K562 (cell line): ENCODE results near the gene PARS2. TPM values are rescaled to one million over a fixed set of nuclear protein-coding genes. Genes with fewer than 3 reads are reported as not detected.

ENCODE experiments used
- ATAC-seq: fragments of 200-7000 bp; cut with Tn5 transposase; 3 replicates; pipeline ENCODE4 v1.9.1; 2020; ENCODE audit warnings: moderate library complexity
- BruUV-seq: library from RNA; stranded (reverse); fragments of 400-500 nt; replicated peaks from 2 replicates; lab custom pipeline; 2021; lab: Mats Ljungman, UMichigan
- CTCF ChIA-PET: fragments of 300-600 bp; formaldehyde crosslinking; extraction: SDS; loops from one replicate; lab custom pipeline; 2021; ENCODE audit warnings: low intra/inter-chr PET ratio; lab: Yijun Ruan, JAX
- POLR2A ChIA-PET: fragments of 300-600, 350-650 bp; sonication (Branson Sonifier 250); formaldehyde crosslinking; extraction: SDS; loops from one replicate; lab custom pipeline; 2021; ENCODE audit warnings: antibody characterized with exemption, inconsistent platforms; lab: Yijun Ruan, JAX
- DNase-seq, 4 experiments: peaks; one replicate each; pipeline versions ENCODE4 v3.0.0 to v3.0.0-alpha.2; 2011 to 2018; ENCODE audit warnings: low spot score in 3 of 4, mixed read lengths in 3 of 4; ENCODE audit errors: extremely low read depth in 1 of 4
- FAIRE-seq: peaks from 2 replicates; lab custom pipeline; 2011; peaks lifted over from hg19 to GRCh38; lab: Jason Lieb, UNC
- H2AFZ ChIP-seq: 2 replicates; pipeline ENCODE4 v1.6.0; 2011; ENCODE audit warnings: low read depth, low read length, control low read depth, inconsistent platforms
- H3K27ac ChIP-seq: fragments of 200-600 bp; 3 replicates; pipeline ENCODE4 v1.8.0; 2011; ENCODE audit warnings: low read depth, mild to moderate bottlenecking, control low read depth, inconsistent platforms, low read length, moderate library complexity, mixed read lengths; ENCODE audit errors: extremely low read depth
- H3K27me3 ChIP-seq, 2 experiments: fragments of 300-600 bp in 1 of 2; 2 replicates in 1 of 2; 3 replicates in 1 of 2; pipeline versions ENCODE4 v1.6.0 to v1.8.0; 2011; ENCODE audit warnings: inconsistent platforms in 2 of 2, low read length in 2 of 2, mild to moderate bottlenecking in 1 of 2, mixed read lengths in 1 of 2, moderate library complexity in 1 of 2; ENCODE audit not compliant: control insufficient read depth in 2 of 2, insufficient read depth in 2 of 2
- H3K36me3 ChIP-seq: fragments of 300-600 bp; 3 replicates; pipeline ENCODE4 v1.8.0; 2011; ENCODE audit warnings: mild to moderate bottlenecking, low read length, inconsistent platforms; ENCODE audit not compliant: control insufficient read depth, insufficient read depth
- H3K4me1 ChIP-seq, 2 experiments: fragments of 200-600 bp in 1 of 2; replicated peaks in 1 of 2; 2 replicates in 1 of 2; 3 replicates in 1 of 2; pipeline versions ENCODE4 v1.5.1 to v1.8.0; 2011; ENCODE audit warnings: inconsistent platforms in 2 of 2, low read length in 2 of 2, mild to moderate bottlenecking in 1 of 2, mixed read lengths in 1 of 2, moderate library complexity in 1 of 2; ENCODE audit not compliant: control insufficient read depth in 2 of 2, insufficient read depth in 2 of 2
- H3K4me2 ChIP-seq: 2 replicates; pipeline ENCODE4 v1.6.1; 2011; ENCODE audit warnings: low read length, control low read depth, inconsistent platforms, mixed read lengths; ENCODE audit not compliant: insufficient read depth
- H3K4me3 ChIP-seq: fragments of 200-600 bp; sonication (generic), shearing (Covaris generic); 2 replicates; pipeline ENCODE4 v1.5.1; 2016; ENCODE audit warnings: control low read depth, inconsistent platforms
- H3K79me2 ChIP-seq: fragments of 200-600 bp; 3 replicates; pipeline ENCODE4 v1.8.0; 2011; ENCODE audit warnings: low read length, inconsistent platforms; ENCODE audit not compliant: control insufficient read depth, insufficient read depth
- H3K9ac ChIP-seq, 2 experiments: 2 replicates each; pipeline versions ENCODE4 v1.6.0 to v1.6.1; 2011; ENCODE audit warnings: low read depth in 2 of 2, low read length in 2 of 2, control low read depth in 1 of 2, inconsistent platforms in 1 of 2, mild to moderate bottlenecking in 1 of 2, mixed read lengths in 1 of 2; ENCODE audit not compliant: insufficient read depth in 1 of 2
- H3K9me1 ChIP-seq: one replicate; pipeline ENCODE4 v1.6.0; 2011; ENCODE audit warnings: inconsistent platforms, mild to moderate bottlenecking, low read length, moderate library complexity; ENCODE audit not compliant: control insufficient read depth, insufficient read depth
- H3K9me3 ChIP-seq: replicated peaks from 2 replicates; pipeline ENCODE4 v1.5.1; 2011; ENCODE audit warnings: low read depth, low read length, inconsistent platforms; ENCODE audit not compliant: control insufficient read depth, insufficient read depth
- H4K20me1 ChIP-seq: replicated peaks from 2 replicates; pipeline ENCODE4 v1.6.1; 2011; ENCODE audit warnings: low read length, inconsistent platforms, mixed read lengths; ENCODE audit not compliant: control insufficient read depth, insufficient read depth
- CSDE1 ChIP-seq, 2 experiments: fragments of 450-650 bp; IDR thresholded peaks; 2 replicates each; pipeline ENCODE4 v1.6.1; 2016; ENCODE audit warnings: mild to moderate bottlenecking in 1 of 2
- DLX4 ChIP-seq: fragments of 250-450 bp; sonication (Bioruptor Pico); IDR thresholded peaks from 2 replicates; pipeline ENCODE4 v1.6.1; 2021; ENCODE audit warnings: mild to moderate bottlenecking
- JUN ChIP-seq, 2 experiments: sonication (generic) in 1 of 2; formaldehyde crosslinking in 1 of 2; IDR thresholded peaks; 2 replicates each; pipeline versions ENCODE4 v1.6.1 to v1.8.0; 2012 to 2022; ENCODE audit warnings: borderline replicate concordance in 2 of 2, mild to moderate bottlenecking in 2 of 2, improper control_type of control experiment in 1 of 2, low read depth in 1 of 2, low read length in 1 of 2, missing genetic modification reagents in 1 of 2
- JUNB ChIP-seq: fragments of 450-650 bp; formaldehyde crosslinking; conservative IDR thresholded peaks from 2 replicates; pipeline ENCODE4 v1.4.0; 2020; ENCODE audit warnings: mild to moderate bottlenecking
- RBM25 ChIP-seq: fragments of 200-400 bp; formaldehyde crosslinking; IDR thresholded peaks from 2 replicates; pipeline ENCODE4 v1.6.1; 2018; ENCODE audit warnings: low read length, low read depth, moderate library complexity; ENCODE audit not compliant: severe bottlenecking
- SAFB2 ChIP-seq: fragments of 200-400 bp; formaldehyde crosslinking; IDR thresholded peaks from 2 replicates; pipeline ENCODE4 v1.6.1; 2018; ENCODE audit warnings: borderline replicate concordance, low read length, low read depth, moderate library complexity; ENCODE audit not compliant: severe bottlenecking
- WGBS: fragments of 100-300 bp; shearing (Covaris generic); methylation state at CpG from one replicate; pipeline ENCODE4 v1.1.6; 2016; ENCODE audit warnings: low coverage, mixed read lengths; ENCODE audit not compliant: insufficient coverage; ENCODE audit errors: missing lambda C conversion rate; 5-methylcytosine and 5-hydroxymethylcytosine counted together
- in situ Hi-C: fragments of 300-500 bp; cut with MboI; formaldehyde crosslinking; loops from 4 replicates; pipeline ENCODE4 v1.15.0; 2018; ENCODE audit warnings: inconsistent platforms, mixed read lengths
- intact Hi-C: fragments of 100-400 bp; cut with micrococcal nuclease; formaldehyde crosslinking; loops from 2 replicates; pipeline ENCODE4 v1.14.2; 2022
- polyA plus RNA-seq, 8 experiments: library from polyadenylated mRNA; depleted of rRNA in 4 of 8; stranded (reverse) in 5 of 8; unstranded in 3 of 8; fragments of >200 nt; fragmentation: Nextera tagmentation in 2 of 8; fragmentation: Illumina TruSeq in 1 of 8; extraction: Ambion mirVana in 2 of 8; extraction: Trizol in 1 of 8; gene quantifications; 2 replicates each; pipeline versions ENCODE4 v1.2.1 to v1.2.3, GENCODE V29; 2011 to 2014; ENCODE audit warnings: inconsistent platforms in 1 of 8, missing spikeins in 1 of 8
- total RNA-seq, 7 experiments: library from RNA; depleted of rRNA in 6 of 7; stranded (reverse); fragments of >200 nt in 6 of 7; fragmentation: Illumina TruSeq in 2 of 7; extraction: Trizol in 2 of 7; gene quantifications; 2 replicates each; pipeline versions ENCODE4 v1.2.1 to v1.2.3, GENCODE V29; 2011 to 2021; ENCODE audit warnings: low replicate concordance in 1 of 7
- TF ChIP-seq, protein P1 (sequence below): sonication (generic); formaldehyde crosslinking; IDR thresholded peaks from 2 replicates; pipeline ENCODE4 v1.8.1; 2023; ENCODE audit warnings: mild to moderate bottlenecking, missing genetic modification reagents
- TF ChIP-seq, protein P2 (sequence below): sonication (generic); formaldehyde crosslinking; IDR thresholded peaks from 2 replicates; pipeline ENCODE4 v1.9.0; 2022; ENCODE audit warnings: mild to moderate bottlenecking, missing genetic modification reagents

Gene PARS2
- total and polyA plus RNA-seq, 9 of the 15 experiments (the other 6 are each of a cell fraction or from before 2014, with no cell fraction given) = 6.3 to 12.4 (median 7.9) TPM

DNA sequence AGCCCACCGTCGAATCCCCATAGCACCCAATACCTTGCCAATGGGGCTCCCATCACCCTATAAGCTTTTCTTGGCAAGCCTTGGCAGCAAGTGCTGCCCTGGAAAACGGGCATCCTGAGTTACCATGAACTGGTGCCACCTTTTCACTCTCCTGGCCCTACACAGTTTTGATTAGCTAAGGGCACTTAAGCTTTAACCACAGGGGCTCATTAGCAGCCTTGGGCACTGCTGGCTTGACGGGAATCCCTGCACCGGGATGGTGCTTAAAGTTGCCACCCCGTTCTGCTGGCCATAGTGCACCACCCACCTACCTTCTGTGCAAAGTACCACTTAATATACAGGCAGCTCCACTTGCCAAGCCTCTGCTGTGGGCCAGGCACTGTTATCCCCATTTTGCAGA lies 13.7 kb downstream of the PARS2 start:
- no TSS peak for BruUV-seq
- POLR2A ChIA-PET = interaction anchor here (1.3 to 4.1 kb wide), 2 partner anchors 13 to 27 kb away, joined by 3 to 19 read pairs; partner anchors contain the start of gene PARS2
- ATAC-seq (no peak), FAIRE-seq (no peak), DNase-seq (no peak)
- no peak overlapping the region for H3K27ac ChIP-seq
- peaks cover 0 to 14% of the 10 kb centered on the region in 2 experiments; a peak in 2 of 5 replicates for H3K4me1 ChIP-seq
- CTCF ChIA-PET = no interaction called here
- peak overlapping the region in 1 of 2 experiments; percentile 49; a peak in 1 of 4 replicates for H3K9ac ChIP-seq
- in situ Hi-C loops = no loop called here
- no peak overlapping the region for H2AFZ ChIP-seq
- H4K20me1 ChIP-seq = 0 out of 2 replicates have a peak, but pooled peaks cover 3% of the 10 kb centered on the region
- peaks cover 6 to 23% of the 10 kb centered on the region in 2 experiments; a peak in 4 of 5 replicates for H3K27me3 ChIP-seq
- intact Hi-C loops = no loop called here
- no peaks in the 10 kb centered on the region for H3K9me3 ChIP-seq
- no peaks in the 10 kb centered on the region for H3K36me3 ChIP-seq
- no peak overlapping the region for H3K4me3 ChIP-seq
- TF ChIP-seq JUN (IDR thresholded peaks at IDR 0.05; ENCODE audit: borderline replicate concordance, low read depth, low read length) (no peak), JUN (CRISPR knock-in tag; IDR thresholded peaks at IDR 0.05; ENCODE audit: borderline replicate concordance) (no peak), RBM25 (peak; percentile 18), SAFB2 (no peak), DLX4 (CRISPR knock-in tag) (no peak), CSDE1 (IDR thresholded peaks at IDR 0.05) (no peak), JUNB (CRISPR knock-in tag) (no peak)
- TF ChIP-seq, protein P1, sequence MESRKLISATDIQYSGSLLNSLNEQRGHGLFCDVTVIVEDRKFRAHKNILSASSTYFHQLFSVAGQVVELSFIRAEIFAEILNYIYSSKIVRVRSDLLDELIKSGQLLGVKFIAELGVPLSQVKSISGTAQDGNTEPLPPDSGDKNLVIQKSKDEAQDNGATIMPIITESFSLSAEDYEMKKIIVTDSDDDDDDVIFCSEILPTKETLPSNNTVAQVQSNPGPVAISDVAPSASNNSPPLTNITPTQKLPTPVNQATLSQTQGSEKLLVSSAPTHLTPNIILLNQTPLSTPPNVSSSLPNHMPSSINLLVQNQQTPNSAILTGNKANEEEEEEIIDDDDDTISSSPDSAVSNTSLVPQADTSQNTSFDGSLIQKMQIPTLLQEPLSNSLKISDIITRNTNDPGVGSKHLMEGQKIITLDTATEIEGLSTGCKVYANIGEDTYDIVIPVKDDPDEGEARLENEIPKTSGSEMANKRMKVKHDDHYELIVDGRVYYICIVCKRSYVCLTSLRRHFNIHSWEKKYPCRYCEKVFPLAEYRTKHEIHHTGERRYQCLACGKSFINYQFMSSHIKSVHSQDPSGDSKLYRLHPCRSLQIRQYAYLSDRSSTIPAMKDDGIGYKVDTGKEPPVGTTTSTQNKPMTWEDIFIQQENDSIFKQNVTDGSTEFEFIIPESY (CRISPR knock-in tag) = no peak
- TF ChIP-seq, protein P2, sequence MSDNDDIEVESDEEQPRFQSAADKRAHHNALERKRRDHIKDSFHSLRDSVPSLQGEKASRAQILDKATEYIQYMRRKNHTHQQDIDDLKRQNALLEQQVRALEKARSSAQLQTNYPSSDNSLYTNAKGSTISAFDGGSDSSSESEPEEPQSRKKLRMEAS = 0 out of 2 replicates have a peak, but pooled peaks have one; percentile 25
- WGBS = under 1% methylated on average over 6 of the region's 6 CpGs
- no peaks in the 10 kb centered on the region for H3K9me1 ChIP-seq
- H3K4me2 ChIP-seq = no peak overlapping the region
- no peaks in the 10 kb centered on the region for H3K79me2 ChIP-seq
